SK-N-SH treated with all-trans-retinoic acid at 6 μM for 48 hours (cell line): ENCODE data around the gene ABHD17B.

Experiments used
- PATZ1 ChIP-seq: fragments of 250-450 bp; sonication (Bioruptor Pico); IDR thresholded peaks from 2 replicates; pipeline ENCODE4 v1.8.0; 2020; ENCODE audit warnings: mild to moderate bottlenecking, moderate library complexity, borderline replicate concordance
- ZFP3 ChIP-seq: fragments of 250-450 bp; sonication (Bioruptor Pico); IDR thresholded peaks from 2 replicates; pipeline ENCODE4 v1.5.0; 2020; ENCODE audit warnings: mild to moderate bottlenecking, moderate library complexity
- ZFP30 ChIP-seq: fragments of 450-650 bp; formaldehyde crosslinking; IDR thresholded peaks from 2 replicates; pipeline ENCODE4 v1.5.0; 2022; ENCODE audit warnings: mild to moderate bottlenecking, moderate library complexity

DNA sequence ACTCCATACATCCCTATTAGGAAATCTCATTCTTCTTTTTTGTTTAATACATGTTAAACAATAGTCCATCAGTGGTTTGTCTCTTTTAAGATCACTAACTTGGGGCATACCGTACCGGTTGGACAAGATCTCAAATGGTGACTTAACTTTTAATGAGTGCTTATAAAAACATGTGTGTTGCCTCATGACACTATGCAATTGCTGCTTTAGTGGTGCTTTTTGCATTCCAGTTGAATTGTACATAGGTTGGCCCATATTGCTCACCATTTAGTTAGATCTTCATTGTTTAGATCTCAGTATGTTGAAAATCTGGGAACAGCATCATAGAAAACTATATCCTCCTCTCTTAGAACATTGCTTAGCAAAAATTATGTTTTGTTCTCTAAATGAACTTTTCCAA, 18.2 kb upstream of the ABHD17B start:
- no peak for TF ChIP-seq PATZ1 (CRISPR knock-in tag)
- no peak for TF ChIP-seq ZFP30 (CRISPR knock-in tag)
- no peak for TF ChIP-seq ZFP3 (CRISPR knock-in tag)
